Spleen (tissue), 11 donors: ENCODE measurements around the gene NAA15. TPM values are rescaled to one million over a fixed set of nuclear protein-coding genes. Genes with fewer than 3 reads are reported as not detected.
A peak's percentile ranks its signal among the peaks of the same experiment; 100 is the strongest.
"Not testable (repeated sequence)": the region's sequence is repeated elsewhere in the genome, so short reads cannot be mapped to it uniquely, and the experiment has no call there.

Experiments
- DNase-seq: peaks from one replicate; pipeline ENCODE4 v3.0.0-alpha.2; 2020
- H3K27ac ChIP-seq, 8 donors: fragments of 200-600 bp; sonication (generic) in 7 of 8; 1 replicate in 4 of 8; 2 replicates in 4 of 8; pipeline versions ENCODE4 v1.5.0 to v1.8.0; 2016 to 2021; ENCODE audit warnings: inconsistent platforms in 4 of 8, mild to moderate bottlenecking in 4 of 8, moderate library complexity in 1 of 8
- H3K27me3 ChIP-seq, 7 donors: fragments of 200-600 bp; sonication (generic) in 6 of 7; replicated peaks in 1 of 7; 1 replicate in 4 of 7; 2 replicates in 3 of 7; pipeline versions ENCODE4 v1.5.0 to v1.8.0; 2016 to 2021; ENCODE audit warnings: inconsistent platforms in 3 of 7, mild to moderate bottlenecking in 1 of 7
- H3K36me3 ChIP-seq, 6 donors: fragments of 200-600 bp; sonication (generic) in 5 of 6; 1 replicate in 4 of 6; 2 replicates in 2 of 6; pipeline versions ENCODE4 v1.5.0 to v1.8.0; 2016 to 2021; ENCODE audit warnings: inconsistent platforms in 2 of 6
- H3K4me1 ChIP-seq, 6 donors: fragments of 200-600 bp; sonication (generic) in 5 of 6; 1 replicate in 3 of 6; 2 replicates in 3 of 6; pipeline versions ENCODE4 v1.5.0 to v1.8.0; 2016 to 2021; ENCODE audit warnings: inconsistent platforms in 3 of 6
- H3K4me3 ChIP-seq, 8 donors: fragments of 200-600 bp; sonication (generic) in 7 of 8; 1 replicate in 4 of 8; 2 replicates in 4 of 8; pipeline versions ENCODE4 v1.5.0 to v1.8.0; 2016 to 2021; ENCODE audit warnings: inconsistent platforms in 4 of 8, mild to moderate bottlenecking in 4 of 8, moderate library complexity in 2 of 8
- H3K9me3 ChIP-seq, 8 donors: fragments of 200-600 bp; sonication (generic) in 7 of 8; 1 replicate in 4 of 8; 2 replicates in 4 of 8; pipeline versions ENCODE4 v1.5.0 to v1.8.0; 2016 to 2021; ENCODE audit warnings: inconsistent platforms in 4 of 8
- CTCF ChIP-seq, 11 experiments: fragments of 200-600 bp in 7 of 11; fragments of 450-650 bp in 4 of 11; sonication (generic) in 4 of 11; IDR thresholded peaks in 8 of 11; conservative IDR thresholded peaks in 3 of 11; 1 replicate in 7 of 11; 2 replicates in 4 of 11; pipeline versions ENCODE4 v1.4.0 to v1.8.0; 2016 to 2021; ENCODE audit warnings: antibody characterized with exemption in 11 of 11, inconsistent platforms in 4 of 11, mild to moderate bottlenecking in 1 of 11
- POLR2A ChIP-seq, 3 donors: fragments of 450-650 bp; IDR thresholded peaks; one replicate each; pipeline ENCODE4 v1.5.1; 2017; ENCODE audit warnings: antibody characterized with exemption in 3 of 3, mild to moderate bottlenecking in 1 of 3
- POLR2AphosphoS5 ChIP-seq, 3 donors: sonication (generic); formaldehyde crosslinking; IDR thresholded peaks; one replicate each; pipeline ENCODE4 v1.5.1; 2017; ENCODE audit warnings: antibody characterized with exemption in 3 of 3
- WGBS, 5 donors: extraction: QIAGEN DNeasy Blood & Tissue Kit in 3 of 5; methylation state at CpG; one replicate each; pipeline versions ENCODE4 v1.1.5 to v1.1.7; 2013 to 2018; 5-methylcytosine and 5-hydroxymethylcytosine counted together
- intact Hi-C: fragments of 100-400 bp; cut with DNase I; formaldehyde crosslinking; loops from one replicate; pipeline ENCODE4 v1.15.0; 2023; ENCODE audit warnings: low total_unique reads
- polyA plus RNA-seq, 3 donors: library from polyadenylated mRNA; stranded (reverse); fragments of 200-250 nt; gene quantifications; one replicate each; pipeline ENCODE4 v1.2.1, GENCODE V29; 2013
- total RNA-seq, 7 donors: library from RNA; depleted of rRNA in 3 of 7; stranded (reverse); fragments of >200 nt in 3 of 7; fragmentation: NEBNext Ultra II Directional in 4 of 7; extraction: Animal tissue kit (Norgen Biotek cat#: 25700) in 4 of 7; gene quantifications; one replicate each; pipeline versions ENCODE4 v1.1.0 to v1.2.1, GENCODE V29; 2016 to 2021
- donor health status: healthy with polysubstance abuse.
- donor health status: DM: no; HTN: no; CAD: no; lungs with moderate emphysema.
- donor health status: DM: no; HTN: no; CAD: no.
- donor health status: Bipolar disorder and iron deficiency.
- donor health status: healthy.
- donor health status: DM: no; HTN: no; CAD: no.
- donor health status: DM: yes; HTN: yes; CAD: no.

The NAA15 gene
- total and polyA plus RNA-seq, 10 donors, result 5.4 to 66.7 (median 37.8) TPM

GRCh38 chr4:139420652-139421051 lies 119.3 kb downstream of the NAA15 start:
- 94 to 100% (median 95%) methylated on average over 1 of the region's 1 CpG for WGBS, 5 donors
- TF ChIP-seq POLR2A (IDR thresholded peaks at IDR 0.05), result no peak
- DNase-seq, result no peak
- peaks cover 0 to 4% (median 0%) of the 10 kb centered on the region in 6 donors for H3K36me3 ChIP-seq
- H3K27ac ChIP-seq, result peak overlapping the region in 3 of 8 donors; percentile 85 to 90 (median 89)
- H3K4me3 ChIP-seq, result no peak overlapping the region
- no peaks in the 10 kb centered on the region for H3K27me3 ChIP-seq
- H3K9me3 ChIP-seq, result peaks cover 0 to 31% (median 14%) of the 10 kb centered on the region in 8 donors
- H3K4me1 ChIP-seq, result peaks cover 0 to 44% (median 18%) of the 10 kb centered on the region in 6 donors
- intact Hi-C loops, result no loop called here

GRCh38 chr4:139436122-139436521 lies 134.8 kb downstream of the NAA15 start:
- H3K27ac ChIP-seq, result peak overlapping the region in 1 of 8 donors; percentile 29
- no peak overlapping the region for H3K4me3 ChIP-seq
- 95 to 98% (median 96%) methylated on average over 23 of the region's 23 CpGs for WGBS, 5 donors
- no peaks in the 10 kb centered on the region for H3K4me1 ChIP-seq
- intact Hi-C loops, result no loop called here
- TF ChIP-seq POLR2AphosphoS5 (IDR thresholded peaks at IDR 0.05) (no peak), CTCF (IDR thresholded peaks at IDR 0.05 in 8 of 11, conservative IDR thresholded peaks at IDR 0.05 in 3 of 11) (no peak), POLR2A (IDR thresholded peaks at IDR 0.05) (no peak)
- no peaks in the 10 kb centered on the region for H3K27me3 ChIP-seq
- H3K9me3 ChIP-seq, result peaks cover 0 to 59% (median 40%) of the 10 kb centered on the region in 8 donors
- peak; percentile 69 for DNase-seq
- peaks cover 0 to 21% (median 0%) of the 10 kb centered on the region in 6 donors for H3K36me3 ChIP-seq

DNA sequence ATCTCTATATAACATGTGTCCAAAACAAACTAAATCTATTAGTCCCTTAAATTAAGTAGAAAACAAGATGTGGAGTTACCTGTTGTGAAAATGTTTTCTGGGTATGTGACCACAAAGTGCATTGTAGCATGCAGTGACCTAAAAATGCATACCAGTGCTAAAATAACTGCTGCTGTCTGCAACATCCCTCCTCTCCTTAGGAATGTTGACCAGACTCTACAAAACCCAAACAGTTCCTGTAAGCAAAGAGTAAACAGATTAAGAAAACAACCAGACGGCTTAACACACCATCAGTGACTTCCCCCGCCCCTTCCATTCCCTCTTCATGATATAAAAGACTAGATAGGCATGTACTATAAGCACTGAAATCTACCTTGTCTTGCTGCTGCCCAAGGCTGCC lies 136.8 kb downstream of the NAA15 start:
- peaks cover 0 to 23% (median 0%) of the 10 kb centered on the region in 6 donors for H3K36me3 ChIP-seq
- intact Hi-C loops, result no loop called here
- peaks cover 0 to 48% (median 39%) of the 10 kb centered on the region in 8 donors for H3K9me3 ChIP-seq
- no peak overlapping the region for H3K27ac ChIP-seq
- H3K4me3 ChIP-seq, result no peak overlapping the region
- H3K27me3 ChIP-seq, result no peaks in the 10 kb centered on the region
- DNase-seq, result no peak
- no peak for TF ChIP-seq POLR2A (IDR thresholded peaks at IDR 0.05)
- no peak for TF ChIP-seq POLR2AphosphoS5 (IDR thresholded peaks at IDR 0.05)
- TF ChIP-seq CTCF (IDR thresholded peaks at IDR 0.05 in 8 of 11, conservative IDR thresholded peaks at IDR 0.05 in 3 of 11), result no peak
- no peaks in the 10 kb centered on the region for H3K4me1 ChIP-seq
- 84 to 94% (median 90%) methylated on average over 2 of the region's 2 CpGs for WGBS, 5 donors

DNA sequence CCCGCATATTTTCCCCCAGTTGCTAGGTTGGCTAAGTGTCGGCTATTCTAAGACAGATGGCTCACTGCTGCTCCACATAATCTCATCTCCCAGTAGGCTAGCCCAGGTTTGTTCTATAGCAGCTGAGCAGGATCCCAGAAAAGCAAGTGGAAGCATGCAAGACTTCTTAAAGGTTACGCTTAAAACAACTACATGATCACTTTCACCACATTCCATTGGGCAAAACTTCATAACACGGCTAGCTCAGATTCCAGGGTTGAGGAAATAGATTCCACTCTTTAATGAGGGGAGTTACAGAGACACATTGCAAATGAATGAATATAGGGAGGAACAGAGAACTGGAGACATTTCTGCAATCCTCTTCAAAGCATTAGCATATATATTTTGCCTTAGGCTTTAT lies 139.7 kb downstream of the NAA15 start:
- intact Hi-C loops, result no loop called here
- TF ChIP-seq CTCF (IDR thresholded peaks at IDR 0.05 in 8 of 11, conservative IDR thresholded peaks at IDR 0.05 in 3 of 11) (no peak), POLR2AphosphoS5 (IDR thresholded peaks at IDR 0.05) (no peak)
- H3K27me3 ChIP-seq, result no peaks in the 10 kb centered on the region
- no peak overlapping the region for H3K4me3 ChIP-seq
- DNase-seq, result no peak
- no peak overlapping the region for H3K27ac ChIP-seq
- WGBS, 5 donors, result 93 to 98% (median 98%) methylated on average over 4 of the region's 4 CpGs
- no peaks in the 10 kb centered on the region for H3K4me1 ChIP-seq
- peaks cover 0 to 48% (median 39%) of the 10 kb centered on the region in 8 donors for H3K9me3 ChIP-seq
- H3K36me3 ChIP-seq, result peaks cover 0 to 23% (median 0%) of the 10 kb centered on the region in 6 donors

DNA sequence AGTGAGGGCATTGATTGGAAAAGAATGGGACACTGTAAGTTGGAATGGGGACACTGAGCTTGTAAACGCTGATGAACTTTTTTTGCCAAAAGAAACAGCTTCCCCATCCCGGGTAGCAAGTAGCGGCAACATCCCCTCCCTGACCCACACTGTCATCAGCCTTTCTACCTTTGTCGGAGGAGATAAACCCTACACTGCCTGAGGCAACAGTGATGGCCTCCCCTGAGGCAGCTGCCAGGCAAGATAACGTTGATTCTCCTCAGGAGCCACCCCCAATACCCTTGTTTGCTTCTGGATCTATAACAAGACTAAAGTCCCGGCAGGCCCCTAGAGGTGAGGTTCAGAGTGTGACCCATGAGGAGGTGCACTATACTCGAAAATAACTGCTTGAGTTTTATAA lies 142.4 kb downstream of the NAA15 start:
- intact Hi-C loops, result no loop called here
- no peaks in the 10 kb centered on the region for H3K27me3 ChIP-seq
- H3K27ac ChIP-seq, result no peak overlapping the region
- peaks cover 0 to 10% (median 0%) of the 10 kb centered on the region in 6 donors for H3K36me3 ChIP-seq
- H3K4me1 ChIP-seq, result no peaks in the 10 kb centered on the region
- TF ChIP-seq CTCF (IDR thresholded peaks at IDR 0.05 in 8 of 11, conservative IDR thresholded peaks at IDR 0.05 in 3 of 11), result no peak
- no peak for DNase-seq
- peaks cover 0 to 24% (median 20%) of the 10 kb centered on the region in 8 donors for H3K9me3 ChIP-seq
- WGBS, 5 donors, result 89 to 95% (median 91%) methylated on average over 7 of the region's 7 CpGs
- H3K4me3 ChIP-seq, result no peak overlapping the region

DNA sequence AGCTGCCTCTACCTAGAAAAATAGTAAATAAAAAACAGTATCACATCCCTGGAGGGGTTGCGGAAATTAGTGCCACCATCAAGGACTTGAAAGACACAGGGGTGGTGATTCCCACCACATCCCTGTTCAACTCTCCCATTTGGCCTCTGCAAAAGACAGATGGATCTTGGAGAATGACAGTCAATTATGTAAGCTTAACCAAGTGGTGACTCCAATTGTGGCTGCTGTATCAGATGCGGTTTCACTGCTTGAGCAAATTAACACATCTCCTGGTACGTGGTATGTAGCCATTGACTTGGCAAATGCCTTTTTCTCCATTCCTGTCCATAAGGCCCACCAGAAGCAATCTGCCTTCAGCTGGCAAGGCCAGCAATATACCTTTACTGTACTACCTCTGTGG lies 143.6 kb downstream of the NAA15 start:
- peaks cover 0 to 12% (median 8%) of the 10 kb centered on the region in 8 donors for H3K9me3 ChIP-seq
- H3K36me3 ChIP-seq, H3K27me3 ChIP-seq, DNase-seq, H3K4me3 ChIP-seq, H3K4me1 ChIP-seq, H3K27ac ChIP-seq, intact Hi-C loops: not testable (repeated sequence)
- WGBS, 5 donors, result 53 to 98% (median 61%) methylated on average over 3 of the region's 3 CpGs

- H3K9me3 ChIP-seq, H3K27ac ChIP-seq, DNase-seq, H3K4me3 ChIP-seq, H3K27me3 ChIP-seq, H3K36me3 ChIP-seq, intact Hi-C loops: not testable (repeated sequence)
- peaks cover 0 to 12% (median 4%) of the 10 kb centered on the region in 6 donors for H3K4me1 ChIP-seq
- WGBS, 5 donors, result 81 to 91% (median 84%) methylated on average over 4 of the region's 4 CpGs
These were observed 145.8 kb downstream of the NAA15 start for GRCh38 chr4:139447078-139447477.
